Caco-2 (cell line): ENCODE results near the gene ELFN1. TPM values are rescaled to one million over a fixed set of nuclear protein-coding genes. Genes with fewer than 3 reads are reported as not detected.

Experiments
- BruUV-seq: library from RNA; stranded (reverse); fragments of 400-500 nt; replicated peaks from 2 replicates; lab custom pipeline; 2021; lab: Mats Ljungman, UMichigan
- CTCF ChIA-PET: fragments of 300-600 bp; sonication (Branson Sonifier 250); formaldehyde crosslinking; loops from one replicate; lab custom pipeline; 2022; ENCODE audit warnings: antibody characterized with exemption; lab: Charles Lee
- POLR2A ChIA-PET: fragments of 300-600 bp; sonication (Branson Sonifier 250); formaldehyde crosslinking; loops from one replicate; lab custom pipeline; 2022; ENCODE audit warnings: antibody characterized with exemption; lab: Charles Lee
- DNase-seq, 2 experiments: peaks; one replicate each; pipeline versions ENCODE4 v3.0.0 to v3.0.0-alpha.2; 2020 to 2022
- H3K27me3 ChIP-seq: replicated peaks from 2 replicates; pipeline ENCODE4 v1.6.0; 2011; ENCODE audit warnings: low read length; ENCODE audit not compliant: control insufficient read depth, insufficient read depth
- H3K36me3 ChIP-seq: 2 replicates; pipeline ENCODE4 v1.5.1; 2011; ENCODE audit warnings: low read length; ENCODE audit not compliant: control insufficient read depth, insufficient read depth
- H3K4me1 ChIP-seq: fragments of 250-450 bp; sonication (Bioruptor Pico); 2 replicates; pipeline ENCODE4 v1.5.1; 2020; ENCODE audit warnings: mild to moderate bottlenecking
- H3K4me3 ChIP-seq: 2 replicates; pipeline ENCODE4 v1.5.1; 2011; ENCODE audit warnings: low read depth, mild to moderate bottlenecking, control low read depth, low read length
- H3K9me3 ChIP-seq: fragments of 250-450 bp; sonication (Bioruptor Pico); 2 replicates; pipeline ENCODE4 v1.5.1; 2020; ENCODE audit warnings: mild to moderate bottlenecking, moderate library complexity
- H3K27ac Mint-ChIP-seq: one replicate; pipeline ENCODE4 v1.8.0; 2022; ENCODE audit warnings: mixed read lengths; ENCODE audit not compliant: unreplicated experiment
- H3K27me3 Mint-ChIP-seq: one replicate; pipeline ENCODE4 v1.8.0; 2022; ENCODE audit warnings: mixed read lengths; ENCODE audit not compliant: insufficient read depth, unreplicated experiment
- H3K36me3 Mint-ChIP-seq: one replicate; pipeline ENCODE4 v1.8.0; 2022; ENCODE audit warnings: mild to moderate bottlenecking, mixed read lengths; ENCODE audit not compliant: insufficient read depth, unreplicated experiment
- H3K4me1 Mint-ChIP-seq: one replicate; pipeline ENCODE4 v1.8.0; 2022; ENCODE audit warnings: low read depth, mixed read lengths; ENCODE audit not compliant: unreplicated experiment
- H3K4me3 Mint-ChIP-seq: one replicate; pipeline ENCODE4 v1.8.0; 2022; ENCODE audit warnings: mild to moderate bottlenecking, moderate library complexity, mixed read lengths; ENCODE audit not compliant: unreplicated experiment
- H3K9me3 Mint-ChIP-seq: one replicate; pipeline ENCODE4 v1.8.0; 2022; ENCODE audit warnings: mixed read lengths; ENCODE audit not compliant: unreplicated experiment
- CTCF ChIP-seq, 2 experiments: fragments of 200-600 bp in 1 of 2; IDR thresholded peaks; 1 replicate in 1 of 2; 2 replicates in 1 of 2; pipeline versions ENCODE4 v1.5.1 to v1.8.0; 2011 to 2022; ENCODE audit warnings: antibody characterized with exemption in 1 of 2, control low read depth in 1 of 2, inconsistent platforms in 1 of 2, low read depth in 1 of 2, low read length in 1 of 2, mild to moderate bottlenecking in 1 of 2, moderate library complexity in 1 of 2; ENCODE audit not compliant: insufficient read depth in 1 of 2, severe bottlenecking in 1 of 2, unreplicated experiment in 1 of 2
- intact Hi-C: fragments of 100-400 bp; cut with micrococcal nuclease; formaldehyde crosslinking; loops from one replicate; pipeline ENCODE4 v1.10.0; 2022; ENCODE audit not compliant: unreplicated experiment
- total RNA-seq: library from RNA; stranded (reverse); gene quantifications from 2 replicates; pipeline ENCODE4 v1.2.3, GENCODE V29; 2022

The ELFN1 gene
- total RNA-seq, 1 experiment from 2014 or later = 2.3 TPM

GRCh38 chr7:1769286-1770200 is 99.5 kb downstream of the ELFN1 start:
- CTCF ChIA-PET = no interaction called here
- Histone ChIP-seq H3K4me3 (no peak overlapping the region), H3K9me3 (peaks cover 2% of the 10 kb centered on the region; the same call in 1 of the 2 replicates), H3K4me1 (no peaks in the 10 kb centered on the region), H3K36me3 (no peaks in the 10 kb centered on the region), H3K27me3 (no peaks in the 10 kb centered on the region)
- TF ChIP-seq CTCF (IDR thresholded peaks at IDR 0.05; ENCODE audit: insufficient read depth in 1 of 2, low read depth in 1 of 2, low read length in 1 of 2, severe bottlenecking in 1 of 2, unreplicated experiment in 1 of 2) = no peak
- POLR2A ChIA-PET = no interaction called here
- H3K27ac Mint-ChIP-seq = no peak overlapping the region
- H3K36me3 Mint-ChIP-seq = no peaks in the 10 kb centered on the region
- intact Hi-C loops = no loop called here
- H3K4me1 Mint-ChIP-seq = no peaks in the 10 kb centered on the region
- no TSS peak for BruUV-seq
- H3K4me3 Mint-ChIP-seq = no peak overlapping the region
- DNase-seq = peak in 1 of 2 experiments; percentile 21
- no peaks in the 10 kb centered on the region for H3K27me3 Mint-ChIP-seq
- no peaks in the 10 kb centered on the region for H3K9me3 Mint-ChIP-seq

GRCh38 chr7:1770331-1770730 is 100.3 kb downstream of the ELFN1 start:
- H3K36me3 Mint-ChIP-seq = no peaks in the 10 kb centered on the region
- ChIA-PET POLR2A (interaction anchor here (0.7 kb wide), 1 partner anchor 32 kb away, joined by 3 read pairs; no protein-coding TSS in a partner anchor), CTCF (interaction anchor here (0.5 kb wide), 1 partner anchor 12 kb away, joined by 3 read pairs; no protein-coding TSS in a partner anchor)
- no peak overlapping the region for H3K4me3 Mint-ChIP-seq
- DNase-seq = peak in 1 of 2 experiments; percentile 20
- peaks cover 2% of the 10 kb centered on the region for H3K27me3 Mint-ChIP-seq
- H3K9me3 ChIP-seq = no peaks in the 10 kb centered on the region; the same call in 1 of the 2 replicates
- H3K4me3 ChIP-seq = no peak overlapping the region
- no peak for TF ChIP-seq CTCF (IDR thresholded peaks at IDR 0.05; ENCODE audit: insufficient read depth in 1 of 2, low read depth in 1 of 2, low read length in 1 of 2, severe bottlenecking in 1 of 2, unreplicated experiment in 1 of 2)
- H3K36me3 ChIP-seq = no peaks in the 10 kb centered on the region
- intact Hi-C loops = no loop called here
- H3K27me3 ChIP-seq = no peaks in the 10 kb centered on the region
- no peak overlapping the region for H3K27ac Mint-ChIP-seq
- no peaks in the 10 kb centered on the region for H3K4me1 Mint-ChIP-seq
- peaks cover under 1% of the 10 kb centered on the region for H3K9me3 Mint-ChIP-seq
- H3K4me1 ChIP-seq = no peaks in the 10 kb centered on the region
- no TSS peak for BruUV-seq

- H3K4me3 ChIP-seq = no peak overlapping the region
- H3K27me3 Mint-ChIP-seq = peaks cover 3% of the 10 kb centered on the region
- H3K27ac Mint-ChIP-seq = no peak overlapping the region
- intact Hi-C loops = no loop called here
- H3K9me3 Mint-ChIP-seq = peaks cover 20% of the 10 kb centered on the region
- H3K9me3 ChIP-seq = peaks cover 3% of the 10 kb centered on the region; the same call in 1 of the 2 replicates
- ChIA-PET CTCF (no interaction called here), POLR2A (no interaction called here)
- no peak for DNase-seq
- H3K4me1 Mint-ChIP-seq = peaks cover 5% of the 10 kb centered on the region
- no peaks in the 10 kb centered on the region for H3K27me3 ChIP-seq
- H3K36me3 ChIP-seq = no peaks in the 10 kb centered on the region
- H3K4me3 Mint-ChIP-seq = no peak overlapping the region
- H3K36me3 Mint-ChIP-seq = no peaks in the 10 kb centered on the region
- no TSS peak for BruUV-seq
- no peak for TF ChIP-seq CTCF (IDR thresholded peaks at IDR 0.05; ENCODE audit: insufficient read depth in 1 of 2, low read depth in 1 of 2, low read length in 1 of 2, severe bottlenecking in 1 of 2, unreplicated experiment in 1 of 2)
- no peaks in the 10 kb centered on the region for H3K4me1 ChIP-seq
Measured at GRCh38 chr7:1775389-1775788, 105.3 kb downstream of the ELFN1 start.
